ENCODE results near the gene ALK.

ALK gene

DNA sequence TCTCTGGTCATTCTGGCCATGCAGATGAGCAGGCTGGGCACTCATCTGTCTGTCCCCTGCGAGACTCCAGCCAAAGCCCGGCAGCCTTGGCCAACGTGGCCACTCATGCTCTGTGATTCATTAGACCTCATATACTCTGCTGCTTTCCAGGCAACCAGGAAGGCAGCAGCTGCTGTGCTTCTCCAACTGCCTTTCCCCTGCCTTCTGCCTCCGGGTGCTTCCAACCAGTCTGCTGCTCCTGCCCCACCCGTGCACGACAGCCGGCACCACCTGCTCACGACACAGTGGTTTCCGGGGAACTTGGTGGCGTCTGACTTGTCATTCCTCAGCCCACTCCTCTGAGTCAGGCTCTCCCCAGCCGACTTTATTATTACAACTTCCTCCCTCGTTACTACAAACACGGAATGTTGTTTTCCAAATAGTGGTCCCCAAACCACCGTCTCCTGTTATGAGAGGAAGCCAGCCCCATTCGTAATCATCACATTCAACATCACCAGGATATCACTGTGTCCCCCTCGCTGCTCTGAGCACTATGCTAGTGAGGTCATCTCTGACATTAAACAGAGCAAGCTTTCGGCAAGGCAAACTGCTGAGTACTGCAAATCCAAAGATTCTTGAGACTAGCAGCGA is 392.4 kb downstream of the ALK start:
- H3K9me3 ChIP-seq (replicated peaks; ENCODE audit: insufficient read depth, low read length): no peaks in the 10 kb centered on the region
- no peaks in the 10 kb centered on the region for H3K27me3 ChIP-seq (replicated peaks; ENCODE audit: insufficient read depth, low read length)
- H3K4me3 ChIP-seq (ENCODE audit: low read length): no peak overlapping the region
- no peak overlapping the region for H3K4me2 ChIP-seq (ENCODE audit: low read depth, low read length)
- H3K79me2 ChIP-seq (ENCODE audit: low read length): no peaks in the 10 kb centered on the region
- no peaks in the 10 kb centered on the region for H3K4me1 ChIP-seq (ENCODE audit: low read length)
- TF ChIP-seq EZH2 (optimal IDR thresholded peaks at IDR 0.05; ENCODE audit: low read depth, low read length): no peak
- no peak for TF ChIP-seq CTCF (IDR thresholded peaks at IDR 0.05; ENCODE audit: low read length)
- no peak for TF ChIP-seq EZH2phosphoT487 (IDR thresholded peaks at IDR 0.05; ENCODE audit: low read length)
- no peak for DNase-seq
- no peak overlapping the region for H3K27ac ChIP-seq (ENCODE audit: low read length)
- no peaks in the 10 kb centered on the region for H3F3A ChIP-seq (ENCODE audit: insufficient read depth, low read length)
- no peak overlapping the region for H2AFZ ChIP-seq (ENCODE audit: low read length)
- H4K20me1 ChIP-seq (ENCODE audit: insufficient read depth, low read length): no peaks in the 10 kb centered on the region
- no peaks in the 10 kb centered on the region for H3K9me2 ChIP-seq (replicated peaks; ENCODE audit: insufficient read depth, low read length)
- H3K36me3 ChIP-seq (replicated peaks; ENCODE audit: insufficient read depth, low read length): no peaks in the 10 kb centered on the region
- H3K9ac ChIP-seq (ENCODE audit: low read length): no peak overlapping the region

- no peaks in the 10 kb centered on the region for H3K9me2 ChIP-seq (replicated peaks; ENCODE audit: insufficient read depth, low read length)
- no peaks in the 10 kb centered on the region for H3K9me3 ChIP-seq (replicated peaks; ENCODE audit: insufficient read depth, low read length)
- H3K79me2 ChIP-seq (ENCODE audit: low read length): no peaks in the 10 kb centered on the region
- H3K9ac ChIP-seq (ENCODE audit: low read length): no peak overlapping the region
- no peaks in the 10 kb centered on the region for H3F3A ChIP-seq (ENCODE audit: insufficient read depth, low read length)
- H2AFZ ChIP-seq (ENCODE audit: low read length): no peak overlapping the region
- no peaks in the 10 kb centered on the region for H3K27me3 ChIP-seq (replicated peaks; ENCODE audit: insufficient read depth, low read length)
- no peaks in the 10 kb centered on the region for H3K36me3 ChIP-seq (replicated peaks; ENCODE audit: insufficient read depth, low read length)
- H3K4me3 ChIP-seq (ENCODE audit: low read length): no peak overlapping the region
- DNase-seq: no peak
- no peak overlapping the region for H3K27ac ChIP-seq (ENCODE audit: low read length)
- H3K4me1 ChIP-seq (ENCODE audit: low read length): no peaks in the 10 kb centered on the region
- no peak for TF ChIP-seq CTCF (IDR thresholded peaks at IDR 0.05; ENCODE audit: low read length)
- TF ChIP-seq EZH2phosphoT487 (IDR thresholded peaks at IDR 0.05; ENCODE audit: low read length): no peak
- no peak for TF ChIP-seq EZH2 (optimal IDR thresholded peaks at IDR 0.05; ENCODE audit: low read depth, low read length)
- no peak overlapping the region for H3K4me2 ChIP-seq (ENCODE audit: low read depth, low read length)
- H4K20me1 ChIP-seq (ENCODE audit: insufficient read depth, low read length): no peaks in the 10 kb centered on the region
Observed at GRCh38 chr2:29528371-29528770, 393.0 kb downstream of the ALK start.

DNA sequence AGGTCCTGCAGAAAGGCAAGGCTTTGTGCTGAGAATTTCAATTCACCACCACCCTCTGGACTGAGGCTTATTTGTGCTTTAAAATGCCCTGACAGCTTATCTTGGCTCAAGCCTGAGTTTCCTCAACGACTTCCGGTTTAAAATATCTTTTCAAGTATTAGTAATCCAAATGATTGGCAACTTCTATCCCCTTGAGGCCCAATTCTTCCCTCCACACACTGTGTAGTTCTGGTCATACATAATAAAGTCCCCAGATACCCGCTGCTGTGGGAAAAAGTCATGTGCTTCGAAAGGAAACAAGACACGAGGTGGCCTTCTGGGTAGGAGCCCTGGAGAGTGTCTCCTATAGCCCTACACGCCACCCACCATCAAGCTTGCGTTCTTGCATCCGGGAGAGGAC is 393.4 kb downstream of the ALK start:
- Histone ChIP-seq H3K4me1 (ENCODE audit: low read length) (no peaks in the 10 kb centered on the region), H3K27me3 (replicated peaks; ENCODE audit: insufficient read depth, low read length) (no peaks in the 10 kb centered on the region), H3K9me2 (replicated peaks; ENCODE audit: insufficient read depth, low read length) (no peaks in the 10 kb centered on the region), H3K79me2 (ENCODE audit: low read length) (no peaks in the 10 kb centered on the region), H3F3A (ENCODE audit: insufficient read depth, low read length) (no peaks in the 10 kb centered on the region), H3K4me3 (ENCODE audit: low read length) (no peak overlapping the region), H3K9me3 (replicated peaks; ENCODE audit: insufficient read depth, low read length) (no peaks in the 10 kb centered on the region), H3K4me2 (ENCODE audit: low read depth, low read length) (no peak overlapping the region), H3K9ac (ENCODE audit: low read length) (no peak overlapping the region), H3K36me3 (replicated peaks; ENCODE audit: insufficient read depth, low read length) (no peaks in the 10 kb centered on the region), H3K27ac (ENCODE audit: low read length) (no peak overlapping the region), H2AFZ (ENCODE audit: low read length) (no peak overlapping the region), H4K20me1 (ENCODE audit: insufficient read depth, low read length) (no peaks in the 10 kb centered on the region)
- TF ChIP-seq EZH2phosphoT487 (IDR thresholded peaks at IDR 0.05; ENCODE audit: low read length) (no peak), EZH2 (optimal IDR thresholded peaks at IDR 0.05; ENCODE audit: low read depth, low read length) (no peak), CTCF (IDR thresholded peaks at IDR 0.05; ENCODE audit: low read length) (no peak)
- no peak for DNase-seq
